DMS 273 (cell line): Measurements from ENCODE around the gene CLEC2A.

Experiments
- DNase-seq: peaks from one replicate; lab custom pipeline; 2025; ENCODE audit not compliant: unreplicated experiment; lab: John Stamatoyannopoulos, UW

Gene CLEC2A

GRCh38 chr12:9935026-9935425, 2.9 kb upstream of the CLEC2A start:
- no peak for DNase-seq

DNA sequence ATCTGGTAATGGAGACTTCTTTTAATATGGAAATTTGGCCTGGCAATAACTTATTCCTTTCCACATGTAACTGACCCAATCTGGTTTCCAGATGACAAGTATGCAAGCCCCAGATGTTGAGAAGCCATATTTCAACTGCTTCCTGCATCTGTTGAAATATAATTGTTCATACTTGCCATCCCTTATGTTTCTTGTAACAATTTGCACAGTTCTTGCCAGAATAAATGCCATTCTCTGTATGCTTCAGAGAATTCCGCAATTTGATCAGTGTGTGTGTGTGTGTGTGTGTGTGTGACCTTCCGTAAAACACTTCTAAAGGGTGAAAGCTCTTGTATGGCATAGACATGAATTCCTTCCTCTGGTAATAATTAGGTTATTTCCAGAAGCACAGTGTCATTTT, 1.8 kb upstream of the CLEC2A start:
- no peak for DNase-seq

DNA sequence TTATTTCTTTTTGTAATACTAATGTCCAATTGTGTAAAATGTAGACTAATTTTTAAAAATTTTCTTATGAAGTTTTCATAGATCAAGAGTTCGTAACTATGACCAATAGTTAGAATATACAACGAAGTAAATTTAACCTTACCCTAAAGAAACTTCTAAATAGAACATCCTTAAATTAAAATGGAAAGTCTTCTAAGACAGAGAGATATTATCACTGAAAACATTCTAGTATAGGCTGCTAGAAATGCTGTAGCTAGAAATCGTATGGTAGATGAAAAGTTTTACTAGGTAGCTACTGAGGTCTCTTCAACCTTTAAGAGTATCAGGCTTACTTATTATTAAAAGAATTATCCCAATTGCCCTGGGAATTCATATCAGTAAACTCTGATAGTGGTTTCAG, 925 bp downstream of the CLEC2A start:
- no peak for DNase-seq

DNA sequence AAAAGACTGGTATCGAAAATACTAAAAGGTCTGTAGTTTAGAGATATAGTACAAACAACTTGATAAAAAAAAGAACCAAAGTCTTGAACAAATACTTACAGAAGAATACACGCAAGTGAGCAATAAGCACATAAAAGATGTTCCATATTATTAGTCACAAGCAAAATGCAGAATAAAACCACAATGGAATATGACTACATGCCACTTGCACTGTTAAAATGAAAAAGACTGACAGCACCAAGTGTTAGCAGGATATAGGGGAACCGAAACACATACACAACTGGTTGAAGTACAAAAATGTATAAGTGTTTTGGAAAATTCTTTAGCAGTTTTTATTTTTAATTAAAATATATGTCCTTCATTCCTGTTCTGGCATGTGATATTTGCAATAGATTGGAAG, 3.6 kb downstream of the CLEC2A start:
- no peak for DNase-seq

DNA sequence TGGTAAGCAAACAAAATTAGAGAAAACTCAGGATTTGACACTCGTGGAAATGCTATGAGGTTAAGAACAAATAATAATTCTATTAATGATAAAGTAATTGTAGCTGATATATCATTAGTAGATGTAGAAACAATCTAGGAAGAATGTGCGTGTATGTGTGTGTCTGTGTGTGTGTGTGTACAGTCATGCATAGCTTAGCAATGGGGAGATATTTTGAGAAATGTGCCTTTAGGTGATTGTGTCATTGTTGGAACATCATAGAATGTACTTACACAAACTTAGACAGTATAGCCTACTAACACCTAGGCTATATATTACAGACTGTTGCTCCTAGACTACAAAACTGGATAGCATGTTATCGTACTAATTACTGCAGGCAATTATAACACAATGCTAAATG, 5.3 kb downstream of the CLEC2A start:
- no peak for DNase-seq

GRCh38 chr12:9925705-9926393, 6.3 kb downstream of the CLEC2A start:
- peak; percentile 36 for DNase-seq

DNA sequence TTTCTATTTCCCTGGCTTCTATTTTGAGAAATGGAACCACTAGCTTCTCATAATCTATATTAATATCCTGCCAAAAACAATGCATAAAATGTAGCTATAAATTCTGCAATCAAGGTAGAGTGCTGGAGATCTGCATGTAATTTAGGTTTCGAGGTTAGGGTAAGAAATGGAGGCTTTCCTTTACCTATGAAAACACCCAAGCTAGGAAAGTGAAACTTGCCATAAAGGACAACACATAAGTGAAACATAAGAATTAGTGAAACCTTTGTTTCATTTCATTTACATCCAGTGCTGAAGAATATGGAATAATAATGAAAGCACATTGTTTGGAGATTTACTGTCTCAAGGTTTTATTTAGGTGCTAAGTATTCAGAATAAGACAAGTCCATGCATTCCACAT, 9.7 kb downstream of the CLEC2A start:
- DNase-seq = no peak

- no peak for DNase-seq
Measured at GRCh38 chr12:9920451-9920850, 11.7 kb downstream of the CLEC2A start.

DNA sequence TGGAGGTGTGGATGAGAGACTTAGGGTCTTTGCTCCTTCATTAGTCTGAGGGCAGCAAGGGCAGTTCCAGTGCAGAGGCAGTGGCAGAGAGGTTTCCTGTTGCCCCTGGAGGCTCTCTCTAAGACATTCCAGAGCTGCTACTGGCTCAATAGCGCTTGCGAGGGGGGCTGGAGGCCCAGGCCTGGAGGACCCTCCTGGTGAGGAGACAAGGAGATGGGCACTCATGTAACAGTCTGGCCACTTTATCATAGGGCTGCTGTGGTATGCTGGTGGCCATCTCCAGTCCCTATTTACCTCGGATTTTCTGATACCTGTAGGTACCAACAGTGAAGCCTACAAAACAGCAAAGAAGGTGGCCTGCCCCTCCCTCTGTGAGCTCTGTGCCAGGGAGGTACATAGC, 12.7 kb downstream of the CLEC2A start:
- no peak for DNase-seq

GRCh38 chr12:9911708-9912107, 20.5 kb downstream of the CLEC2A start:
- DNase-seq = no peak

- DNase-seq = no peak
Measured at GRCh38 chr12:9910716-9911421, 21.3 kb downstream of the CLEC2A start.

GRCh38 chr12:9909724-9910123, 22.4 kb downstream of the CLEC2A start:
- DNase-seq = no peak

GRCh38 chr12:9908350-9908749, 23.8 kb downstream of the CLEC2A start:
- no peak for DNase-seq

GRCh38 chr12:9907769-9908168, 24.4 kb downstream of the CLEC2A start:
- DNase-seq = no peak

DNA sequence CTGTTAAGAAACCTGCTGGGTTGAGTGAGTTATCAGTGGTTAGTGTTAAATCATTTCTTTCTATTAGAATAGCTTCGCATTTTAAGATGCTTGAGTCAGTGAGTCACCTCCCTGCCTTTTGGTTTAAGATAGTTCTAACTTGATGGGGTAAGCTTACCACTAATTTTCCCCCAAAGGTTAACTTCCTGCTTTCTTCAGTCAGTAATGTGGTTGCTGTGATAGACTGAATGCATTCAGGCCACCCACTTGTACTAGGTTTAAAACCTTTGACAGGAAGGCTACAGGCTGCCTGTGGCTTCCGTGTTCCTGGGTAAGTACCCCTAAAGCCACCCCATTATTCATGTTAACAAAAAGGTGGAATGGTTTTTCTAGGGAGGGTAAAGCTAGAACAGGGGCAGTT, 25.3 kb downstream of the CLEC2A start:
- no peak for DNase-seq

- no peak for DNase-seq
Measured at GRCh38 chr12:9902539-9903228, 29.5 kb downstream of the CLEC2A start.

- no peak for DNase-seq
Measured at GRCh38 chr12:9900930-9901329, 31.2 kb downstream of the CLEC2A start.

- no peak for DNase-seq
Measured at GRCh38 chr12:9899209-9899608, 33.0 kb downstream of the CLEC2A start.

GRCh38 chr12:9897535-9897934, 34.6 kb downstream of the CLEC2A start:
- no peak for DNase-seq

- DNase-seq = no peak
Measured at GRCh38 chr12:9895215-9895971, 36.8 kb downstream of the CLEC2A start.

GRCh38 chr12:9888665-9889273, 43.4 kb downstream of the CLEC2A start:
- no peak for DNase-seq
